H1 (cell line): Measurements from ENCODE around the gene AP3D1. TPM values are rescaled to one million over a fixed set of nuclear protein-coding genes. Genes with fewer than 3 reads are reported as not detected.

Source experiments
- CTCF ChIA-PET: fragments of 300-600 bp; sonication (Branson Sonifier 250); formaldehyde crosslinking; loops from one replicate; lab custom pipeline; 2021; ENCODE audit not compliant: partially characterized antibody; lab: Charles Lee
- POLR2A ChIA-PET: fragments of 300-600 bp; sonication (Branson Sonifier 250); formaldehyde crosslinking; loops from one replicate; lab custom pipeline; 2021; ENCODE audit warnings: inconsistent platforms; ENCODE audit not compliant: partially characterized antibody; lab: Charles Lee
- DNase-seq, 2 experiments: peaks; one replicate each; pipeline versions ENCODE4 v3.0.0 to v3.0.0-alpha.2; 2010 to 2022; ENCODE audit warnings: low spot score in 2 of 2, low read depth in 1 of 2, mixed read lengths in 1 of 2
- FAIRE-seq: peaks from 2 replicates; lab custom pipeline; 2011; peaks lifted over from hg19 to GRCh38; lab: Jason Lieb, UNC
- H2AFZ ChIP-seq: 2 replicates; pipeline ENCODE4 v1.8.1; 2012; ENCODE audit warnings: low read length, inconsistent platforms
- H2AK5ac ChIP-seq: 2 replicates; pipeline ENCODE4 v1.6.1; 2013; ENCODE audit warnings: low read depth, low read length
- H2BK120ac ChIP-seq: replicated peaks from 2 replicates; pipeline ENCODE3; 2013; ENCODE audit warnings: low read depth, low read length, inconsistent platforms
- H2BK12ac ChIP-seq: 2 replicates; pipeline ENCODE4 v1.6.1; 2013; ENCODE audit warnings: low read depth, low read length
- H2BK15ac ChIP-seq: 2 replicates; pipeline ENCODE4 v1.6.1; 2013; ENCODE audit warnings: low read length
- H2BK20ac ChIP-seq: 2 replicates; pipeline ENCODE4 v1.6.1; 2013; ENCODE audit warnings: low read length
- H2BK5ac ChIP-seq: 2 replicates; pipeline ENCODE4 v1.6.1; 2013; ENCODE audit warnings: low read depth, low read length
- H3K14ac ChIP-seq: 2 replicates; pipeline ENCODE4 v1.6.1; 2013; ENCODE audit warnings: inconsistent platforms; ENCODE audit not compliant: insufficient read length
- H3K18ac ChIP-seq: 2 replicates; pipeline ENCODE4 v1.6.1; 2013; ENCODE audit warnings: low read length; ENCODE audit errors: extremely low read depth
- H3K23ac ChIP-seq: 2 replicates; pipeline ENCODE4 v1.6.1; 2013; ENCODE audit warnings: inconsistent platforms; ENCODE audit not compliant: insufficient read length
- H3K23me2 ChIP-seq: 2 replicates; pipeline ENCODE4 v1.6.1; 2013; ENCODE audit warnings: low read depth, low read length
- H3K27ac ChIP-seq: 2 replicates; pipeline ENCODE4 v1.6.1; 2011; ENCODE audit warnings: low read depth, low read length, inconsistent platforms
- H3K27me3 ChIP-seq, 4 experiments: replicated peaks in 1 of 4; 1 replicate in 1 of 4; 2 replicates in 3 of 4; pipeline versions ENCODE4 v1.6.1 to v1.8.1; 2011 to 2013; ENCODE audit warnings: low read length in 3 of 4, mild to moderate bottlenecking in 3 of 4, inconsistent platforms in 2 of 4, mixed read lengths in 2 of 4, moderate library complexity in 1 of 4; ENCODE audit not compliant: control insufficient read depth in 3 of 4, insufficient read depth in 3 of 4; ENCODE audit errors: extremely low read depth in 1 of 4
- H3K36me3 ChIP-seq, 4 experiments: 2 replicates each; pipeline versions ENCODE4 v1.6.1 to v1.8.1; 2011 to 2013; ENCODE audit warnings: mild to moderate bottlenecking in 4 of 4, low read length in 3 of 4, moderate library complexity in 2 of 4, control low read depth in 1 of 4, inconsistent platforms in 1 of 4; ENCODE audit not compliant: insufficient read depth in 4 of 4, control insufficient read depth in 2 of 4
- H3K4ac ChIP-seq: replicated peaks from 2 replicates; pipeline ENCODE3; 2013; ENCODE audit warnings: low read length, low read depth, mixed read lengths, inconsistent platforms; ENCODE audit not compliant: insufficient read length
- H3K4me1 ChIP-seq, 4 experiments: replicated peaks in 1 of 4; 1 replicate in 1 of 4; 2 replicates in 3 of 4; pipeline versions ENCODE4 v1.6.1 to v1.8.1; 2011 to 2013; ENCODE audit warnings: low read length in 3 of 4, inconsistent platforms in 2 of 4, mixed read lengths in 1 of 4; ENCODE audit not compliant: insufficient read depth in 4 of 4, control insufficient read depth in 3 of 4
- H3K4me2 ChIP-seq, 2 experiments: 2 replicates each; pipeline versions ENCODE4 v1.6.1 to v1.8.1; 2011 to 2013; ENCODE audit warnings: low read depth in 2 of 2, low read length in 2 of 2, control low read depth in 1 of 2, inconsistent platforms in 1 of 2, mild to moderate bottlenecking in 1 of 2; ENCODE audit not compliant: insufficient read depth in 1 of 2
- H3K4me3 ChIP-seq, 4 experiments: fragments of 200-600, 300-600 bp in 1 of 4; sonication (generic), shearing (Covaris generic), sonication (Bioruptor Twin) in 1 of 4; 2 replicates each; pipeline versions ENCODE4 v1.5.1 to v1.8.1; 2011 to 2016; ENCODE audit warnings: low read length in 4 of 4, low read depth in 3 of 4, control low read depth in 2 of 4, inconsistent platforms in 2 of 4, mild to moderate bottlenecking in 2 of 4, mixed read lengths in 1 of 4, moderate library complexity in 1 of 4; ENCODE audit not compliant: insufficient read depth in 2 of 4; ENCODE audit errors: extremely low read depth in 1 of 4
- H3K56ac ChIP-seq: replicated peaks from 2 replicates; pipeline ENCODE3; 2013; ENCODE audit warnings: low read depth, mild to moderate bottlenecking, mixed read lengths, low read length, inconsistent platforms; ENCODE audit not compliant: insufficient read length
- H3K79me1 ChIP-seq: 2 replicates; pipeline ENCODE4 v1.6.1; 2013; ENCODE audit warnings: low read depth, low read length, control low read depth
- H3K79me2 ChIP-seq, 2 experiments: 2 replicates each; pipeline versions ENCODE4 v1.6.1 to v1.8.1; 2012 to 2013; ENCODE audit warnings: low read length in 2 of 2, mild to moderate bottlenecking in 2 of 2, inconsistent platforms in 1 of 2; ENCODE audit not compliant: insufficient read depth in 2 of 2, control insufficient read depth in 1 of 2
- H3K9ac ChIP-seq, 4 experiments: replicated peaks in 1 of 4; 1 replicate in 1 of 4; 2 replicates in 3 of 4; pipeline versions ENCODE4 v1.6.1 to v1.8.1; 2011 to 2013; ENCODE audit warnings: low read depth in 3 of 4, low read length in 3 of 4, control low read depth in 2 of 4, mild to moderate bottlenecking in 2 of 4, moderate library complexity in 2 of 4, inconsistent platforms in 1 of 4; ENCODE audit errors: extremely low read depth in 1 of 4
- H3K9me3 ChIP-seq, 2 experiments: 2 replicates each; pipeline versions ENCODE4 v1.6.1 to v1.8.1; 2012 to 2013; ENCODE audit warnings: mild to moderate bottlenecking in 2 of 2, moderate library complexity in 2 of 2, control low read depth in 1 of 2, inconsistent platforms in 1 of 2, low read depth in 1 of 2, low read length in 1 of 2, mixed read lengths in 1 of 2; ENCODE audit not compliant: insufficient read depth in 2 of 2
- H4K20me1 ChIP-seq, 2 experiments: replicated peaks in 1 of 2; 2 replicates each; pipeline versions ENCODE3 to v1.8.1; 2011 to 2013; ENCODE audit warnings: inconsistent platforms in 2 of 2, low read length in 2 of 2, mild to moderate bottlenecking in 1 of 2; ENCODE audit not compliant: insufficient read depth in 2 of 2, control insufficient read depth in 1 of 2
- H4K5ac ChIP-seq: 2 replicates; pipeline ENCODE4 v1.6.1; 2013; ENCODE audit warnings: low read length, low read depth, mixed read lengths, inconsistent platforms; ENCODE audit not compliant: insufficient read length
- H4K8ac ChIP-seq: 2 replicates; pipeline ENCODE4 v1.8.0; 2013; ENCODE audit warnings: mild to moderate bottlenecking, moderate library complexity, low read length, inconsistent platforms; ENCODE audit not compliant: insufficient read depth; ENCODE audit errors: extremely low read depth
- H4K91ac ChIP-seq: replicated peaks from 2 replicates; pipeline ENCODE3; 2013; ENCODE audit warnings: low read length, mixed read lengths, inconsistent platforms; ENCODE audit not compliant: insufficient read length
- CBX8 ChIP-seq: fragments of 300-800, 300-1000 bp; sonication (generic); IDR thresholded peaks from 2 replicates; pipeline ENCODE4 v1.7.1; 2016; ENCODE audit warnings: low read depth, low read length, borderline replicate concordance
- CEBPB ChIP-seq: IDR thresholded peaks from 2 replicates; pipeline ENCODE4 v1.6.1; 2012; ENCODE audit warnings: low read depth, low read length
- CHD2 ChIP-seq: IDR thresholded peaks from 2 replicates; pipeline ENCODE4 v1.6.1; 2012; ENCODE audit warnings: low read length, improper control_type of control experiment
- GABPA ChIP-seq: IDR thresholded peaks from 2 replicates; pipeline ENCODE4 v1.6.1; 2011; ENCODE audit warnings: mild to moderate bottlenecking, low read length, moderate library complexity, borderline replicate concordance; ENCODE audit not compliant: insufficient read depth
- HDAC6 ChIP-seq: IDR thresholded peaks from one replicate; pipeline ENCODE4 v1.7.1; 2012; ENCODE audit warnings: low read depth, mild to moderate bottlenecking, inconsistent platforms, low read length, moderate library complexity
- MAFK ChIP-seq: IDR thresholded peaks from 2 replicates; pipeline ENCODE4 v1.6.1; 2012; ENCODE audit warnings: low read depth, mild to moderate bottlenecking, improper control_type of control experiment, low read length
- POLR2AphosphoS5 ChIP-seq: IDR thresholded peaks from 2 replicates; pipeline ENCODE4 v1.6.1; 2011; ENCODE audit warnings: low read depth, low read length
- RAD21 ChIP-seq, 2 experiments: IDR thresholded peaks in 1 of 2; conservative IDR thresholded peaks in 1 of 2; 2 replicates each; pipeline ENCODE4 v1.6.1; 2011; ENCODE audit warnings: low read depth in 2 of 2, low read length in 2 of 2, improper control_type of control experiment in 1 of 2, inconsistent platforms in 1 of 2, mild to moderate bottlenecking in 1 of 2, moderate library complexity in 1 of 2
- RFX5 ChIP-seq: IDR thresholded peaks from 2 replicates; pipeline ENCODE4 v1.6.1; 2011; ENCODE audit warnings: low read depth, low read length, improper control_type of control experiment, borderline replicate concordance
- SIX5 ChIP-seq: IDR thresholded peaks from 2 replicates; pipeline ENCODE4 v1.6.1; 2011; ENCODE audit warnings: mild to moderate bottlenecking, low read depth, low read length
- SP4 ChIP-seq: IDR thresholded peaks from 2 replicates; pipeline ENCODE4 v1.6.1; 2012; ENCODE audit warnings: low read length, inconsistent platforms
- USF2 ChIP-seq: IDR thresholded peaks from 2 replicates; pipeline ENCODE4 v1.6.1; 2011; ENCODE audit warnings: low read length, improper control_type of control experiment
- YY1 ChIP-seq: IDR thresholded peaks from 2 replicates; pipeline ENCODE4 v1.6.1; 2011; ENCODE audit warnings: low read depth, mild to moderate bottlenecking, low read length
- WGBS, 2 experiments: shearing (Covaris generic) in 1 of 2; methylation state at CpG; one replicate each; pipeline versions ENCODE4 v1.1.6 to v1.1.7; 2013 to 2015; ENCODE audit warnings: low lambda C conversion rate in 2 of 2, mixed read lengths in 2 of 2, inconsistent platforms in 1 of 2, low coverage in 1 of 2, missing lambda C conversion rate in 1 of 2; ENCODE audit not compliant: insufficient replicate concordance in 2 of 2, insufficient coverage in 1 of 2, insufficient read length in 1 of 2; ENCODE audit errors: extremely low coverage in 1 of 2, missing lambda C conversion rate in 1 of 2; 5-methylcytosine and 5-hydroxymethylcytosine counted together
- polyA plus RNA-seq, 7 experiments: library from polyadenylated mRNA; depleted of rRNA in 3 of 7; stranded (reverse) in 5 of 7; unstranded in 2 of 7; fragments of >200 nt in 5 of 7; fragments of 200-250 nt in 2 of 7; gene quantifications; 1 replicate in 5 of 7; 2 replicates in 1 of 7; 4 replicates in 1 of 7; pipeline versions ENCODE4 v1.2.1 to v1.2.3, GENCODE V29; 2011 to 2013; ENCODE audit warnings: missing spikeins in 2 of 7, mixed read lengths in 2 of 7
- total RNA-seq: library from RNA; stranded (reverse); fragmentation: NEBNext Ultra II Directional; extraction: Animal tissue kit (Norgen Biotek cat#: 25700); gene quantifications from 2 replicates; pipeline ENCODE4 v1.2.1, GENCODE V29; 2021

The AP3D1 gene
- total and polyA plus RNA-seq, 2 of the 8 experiments (the other 6 are each of a cell fraction or from before 2014, with no cell fraction given): 161 to 174 TPM

GRCh38 chr19:2070436-2070827 is 80.9 kb downstream of the AP3D1 start:
- TF ChIP-seq POLR2AphosphoS5: no peak
- no peak for TF ChIP-seq RAD21 (IDR thresholded peaks at IDR 0.05 in 1 of 2, conservative IDR thresholded peaks at IDR 0.05 in 1 of 2; ENCODE audit: low read depth in 2 of 2, low read length in 2 of 2)
- TF ChIP-seq GABPA: no peak
- TF ChIP-seq CHD2: no peak
- no peak for TF ChIP-seq YY1
- no peak for TF ChIP-seq SIX5
- no peak for TF ChIP-seq RFX5
- TF ChIP-seq CBX8: no peak
- TF ChIP-seq HDAC6: no peak
- TF ChIP-seq MAFK: no peak
- no peak for TF ChIP-seq CEBPB
- TF ChIP-seq USF2: no peak
- no peak for TF ChIP-seq SP4
- POLR2A ChIA-PET: interaction anchor here (1.3 to 2.3 kb wide), 4 partner anchors 10 to 39 kb away, joined by 5 to 8 read pairs (median 6); partner anchors contain the start of gene MKNK2
- FAIRE-seq: no peak

More at GRCh38 chr19:2070436-2070827, 80.9 kb downstream of the AP3D1 start:
- H2BK120ac ChIP-seq: no peak overlapping the region
- DNase-seq: no peak
- H3K4me2 ChIP-seq: no peak overlapping the region
- no peaks in the 10 kb centered on the region; a peak in 1 of 7 replicates for H3K4me1 ChIP-seq
- H4K5ac ChIP-seq: no peak overlapping the region
- H3K79me1 ChIP-seq: no peaks in the 10 kb centered on the region
- H2BK12ac ChIP-seq: no peak overlapping the region
- no peaks in the 10 kb centered on the region for H3K9me3 ChIP-seq
- no peak overlapping the region for H3K27ac ChIP-seq
- H2BK20ac ChIP-seq: no peak overlapping the region
- no peaks in the 10 kb centered on the region for H3K23me2 ChIP-seq
- H3K23ac ChIP-seq: no peak overlapping the region
- no peak overlapping the region for H3K4ac ChIP-seq
- H3K56ac ChIP-seq: no peak overlapping the region
- H2BK15ac ChIP-seq: no peak overlapping the region
- no peak overlapping the region for H2AFZ ChIP-seq
- H3K4me3 ChIP-seq: no peak overlapping the region
- 95% methylated on average over 5 of the region's 10 CpGs; no CpG with 5 or more reads in 1 of the 2 experiments for WGBS, 2 experiments
- CTCF ChIA-PET: interaction anchor here (0.6 to 3.1 kb wide), 23 partner anchors 8 to 141 kb away, joined by 3 to 17 read pairs (median 4); no protein-coding TSS in a partner anchor
- H3K14ac ChIP-seq: no peak overlapping the region
- peaks cover 0 to 3% (median 0%) of the 10 kb centered on the region in 4 experiments; a peak in 2 of 8 replicates for H3K36me3 ChIP-seq
- H3K79me2 ChIP-seq: no peaks in the 10 kb centered on the region
- no peaks in the 10 kb centered on the region for H4K20me1 ChIP-seq
- no peak overlapping the region for H3K9ac ChIP-seq
- no peak overlapping the region; the same call in 1 of the 2 replicates for H4K8ac ChIP-seq
- no peak overlapping the region for H3K18ac ChIP-seq
- no peak overlapping the region for H2AK5ac ChIP-seq
- no peak overlapping the region for H2BK5ac ChIP-seq
- H3K27me3 ChIP-seq: no peaks in the 10 kb centered on the region
- no peak overlapping the region for H4K91ac ChIP-seq
